ENCODE results near the gene ANXA2. TPM values are rescaled to one million over a fixed set of nuclear protein-coding genes. Genes with fewer than 3 reads are reported as not detected.
A peak's percentile ranks its signal among the peaks of the same experiment; 100 is the strongest.

ANXA2 gene
- total RNA-seq, 1 experiment from 2014 or later = 1,903 TPM

DNA sequence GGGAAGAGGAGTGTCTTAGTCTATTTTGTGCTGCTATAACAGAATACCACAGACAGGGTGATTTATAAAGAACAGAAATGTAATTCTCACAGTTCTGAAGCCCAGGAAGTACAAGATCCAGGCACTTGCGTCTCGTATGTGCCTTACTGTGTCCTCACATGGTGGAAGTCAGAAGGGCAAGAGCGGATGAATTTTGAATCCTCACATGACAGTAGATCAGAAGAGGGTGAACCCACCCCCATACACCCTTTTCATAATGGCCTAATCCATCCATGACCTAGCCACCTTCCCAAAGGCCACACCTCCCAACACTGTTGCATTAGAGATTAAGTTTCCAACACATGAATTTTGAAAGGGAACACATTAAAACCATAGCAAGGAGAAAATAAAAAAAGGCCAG, 18.7 kb upstream of the ANXA2 start:
- intact Hi-C loops (cut with micrococcal nuclease; ENCODE audit: unreplicated experiment) = no loop called here
- TF ChIP-seq TCF7L2 (IDR thresholded peaks at IDR 0.05; ENCODE audit: low read depth, low read length) (no peak), POLR2AphosphoS5 (IDR thresholded peaks at IDR 0.05; ENCODE audit: low read depth, low read length) (no peak), SIN3A (IDR thresholded peaks at IDR 0.05; ENCODE audit: borderline replicate concordance, insufficient read depth, low read depth, low read length) (no peak)
- TF ChIP-seq, protein P1, sequence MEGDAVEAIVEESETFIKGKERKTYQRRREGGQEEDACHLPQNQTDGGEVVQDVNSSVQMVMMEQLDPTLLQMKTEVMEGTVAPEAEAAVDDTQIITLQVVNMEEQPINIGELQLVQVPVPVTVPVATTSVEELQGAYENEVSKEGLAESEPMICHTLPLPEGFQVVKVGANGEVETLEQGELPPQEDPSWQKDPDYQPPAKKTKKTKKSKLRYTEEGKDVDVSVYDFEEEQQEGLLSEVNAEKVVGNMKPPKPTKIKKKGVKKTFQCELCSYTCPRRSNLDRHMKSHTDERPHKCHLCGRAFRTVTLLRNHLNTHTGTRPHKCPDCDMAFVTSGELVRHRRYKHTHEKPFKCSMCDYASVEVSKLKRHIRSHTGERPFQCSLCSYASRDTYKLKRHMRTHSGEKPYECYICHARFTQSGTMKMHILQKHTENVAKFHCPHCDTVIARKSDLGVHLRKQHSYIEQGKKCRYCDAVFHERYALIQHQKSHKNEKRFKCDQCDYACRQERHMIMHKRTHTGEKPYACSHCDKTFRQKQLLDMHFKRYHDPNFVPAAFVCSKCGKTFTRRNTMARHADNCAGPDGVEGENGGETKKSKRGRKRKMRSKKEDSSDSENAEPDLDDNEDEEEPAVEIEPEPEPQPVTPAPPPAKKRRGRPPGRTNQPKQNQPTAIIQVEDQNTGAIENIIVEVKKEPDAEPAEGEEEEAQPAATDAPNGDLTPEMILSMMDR (IDR thresholded peaks at IDR 0.05) = no peak
- TF ChIP-seq, protein P2, sequence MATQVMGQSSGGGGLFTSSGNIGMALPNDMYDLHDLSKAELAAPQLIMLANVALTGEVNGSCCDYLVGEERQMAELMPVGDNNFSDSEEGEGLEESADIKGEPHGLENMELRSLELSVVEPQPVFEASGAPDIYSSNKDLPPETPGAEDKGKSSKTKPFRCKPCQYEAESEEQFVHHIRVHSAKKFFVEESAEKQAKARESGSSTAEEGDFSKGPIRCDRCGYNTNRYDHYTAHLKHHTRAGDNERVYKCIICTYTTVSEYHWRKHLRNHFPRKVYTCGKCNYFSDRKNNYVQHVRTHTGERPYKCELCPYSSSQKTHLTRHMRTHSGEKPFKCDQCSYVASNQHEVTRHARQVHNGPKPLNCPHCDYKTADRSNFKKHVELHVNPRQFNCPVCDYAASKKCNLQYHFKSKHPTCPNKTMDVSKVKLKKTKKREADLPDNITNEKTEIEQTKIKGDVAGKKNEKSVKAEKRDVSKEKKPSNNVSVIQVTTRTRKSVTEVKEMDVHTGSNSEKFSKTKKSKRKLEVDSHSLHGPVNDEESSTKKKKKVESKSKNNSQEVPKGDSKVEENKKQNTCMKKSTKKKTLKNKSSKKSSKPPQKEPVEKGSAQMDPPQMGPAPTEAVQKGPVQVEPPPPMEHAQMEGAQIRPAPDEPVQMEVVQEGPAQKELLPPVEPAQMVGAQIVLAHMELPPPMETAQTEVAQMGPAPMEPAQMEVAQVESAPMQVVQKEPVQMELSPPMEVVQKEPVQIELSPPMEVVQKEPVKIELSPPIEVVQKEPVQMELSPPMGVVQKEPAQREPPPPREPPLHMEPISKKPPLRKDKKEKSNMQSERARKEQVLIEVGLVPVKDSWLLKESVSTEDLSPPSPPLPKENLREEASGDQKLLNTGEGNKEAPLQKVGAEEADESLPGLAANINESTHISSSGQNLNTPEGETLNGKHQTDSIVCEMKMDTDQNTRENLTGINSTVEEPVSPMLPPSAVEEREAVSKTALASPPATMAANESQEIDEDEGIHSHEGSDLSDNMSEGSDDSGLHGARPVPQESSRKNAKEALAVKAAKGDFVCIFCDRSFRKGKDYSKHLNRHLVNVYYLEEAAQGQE (IDR thresholded peaks at IDR 0.05; ENCODE audit: insufficient read depth in 1 of 2, low read depth in 2 of 2, low read length in 1 of 2) = no peak
- no TSS peak for BruUV-seq (replicated peaks)
- POLR2A ChIA-PET = no interaction called here
- Histone ChIP-seq H3K36me3 (ENCODE audit: control insufficient read depth, insufficient read depth, low read length) (no peaks in the 10 kb centered on the region), H3K4me3 (ENCODE audit: low read depth in 2 of 2, low read length in 2 of 2) (no peak overlapping the region), H3K27ac (ENCODE audit: low read length) (no peak overlapping the region), H3K27me3 (ENCODE audit: control insufficient read depth, insufficient read depth, low read length) (no peaks in the 10 kb centered on the region), H3K9me3 (ENCODE audit: control insufficient read depth, insufficient read depth, low read depth, low read length) (no peaks in the 10 kb centered on the region), H3K4me1 (ENCODE audit: control insufficient read depth, insufficient read depth, low read length) (peaks cover 14% of the 10 kb centered on the region)
- CTCF ChIA-PET = no interaction called here
- in situ Hi-C loops (cut with HindIII; ENCODE audit: low pct_unique_long_range_greater_than_20kb, low sequenced_read_pairs) = no loop called here
- no peak for ATAC-seq
- DNase-seq (ENCODE audit: low read depth, low spot score) = no peak

DNA sequence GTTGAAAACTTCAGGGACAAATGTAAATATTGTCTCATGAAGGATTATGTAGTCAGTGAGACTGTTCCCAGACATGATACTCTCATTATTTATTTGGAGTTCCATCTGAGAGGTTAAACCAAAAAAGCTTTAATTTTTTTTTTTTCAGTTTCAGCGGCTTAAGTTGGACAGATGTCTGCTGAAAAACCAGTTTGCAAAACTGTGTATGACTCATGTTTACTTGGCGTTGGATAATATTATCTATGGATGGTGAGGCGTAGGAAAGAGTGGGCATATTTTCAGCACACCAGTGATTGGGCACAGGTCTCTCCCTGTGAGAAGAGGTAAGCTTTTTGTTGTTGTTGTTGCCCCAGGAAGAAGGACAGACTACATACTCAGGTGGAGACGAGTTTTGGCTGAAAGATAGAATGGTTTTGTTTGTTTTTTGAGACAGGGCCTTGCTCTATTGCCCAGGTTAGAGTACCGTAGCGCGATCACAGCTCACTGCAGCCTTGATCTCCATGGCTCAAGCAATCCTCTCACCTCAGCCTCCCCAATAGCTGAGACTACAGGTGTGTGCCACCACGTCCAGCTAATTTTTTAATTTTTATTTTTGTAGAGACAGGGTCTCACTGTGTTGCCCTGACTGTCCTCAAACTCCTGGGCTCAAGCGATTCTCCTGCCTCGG, 16.4 kb upstream of the ANXA2 start:
- ATAC-seq (peak; percentile 74), DNase-seq (ENCODE audit: low read depth, low spot score) (no peak)
- no TSS peak for BruUV-seq (replicated peaks)
- Histone ChIP-seq H3K9me3 (ENCODE audit: control insufficient read depth, insufficient read depth, low read depth, low read length) (no peaks in the 10 kb centered on the region), H3K27ac (ENCODE audit: low read length) (peak overlapping the region; percentile 70), H3K4me1 (ENCODE audit: control insufficient read depth, insufficient read depth, low read length) (peaks cover 14% of the 10 kb centered on the region), H3K36me3 (ENCODE audit: control insufficient read depth, insufficient read depth, low read length) (no peaks in the 10 kb centered on the region), H3K27me3 (ENCODE audit: control insufficient read depth, insufficient read depth, low read length) (no peaks in the 10 kb centered on the region), H3K4me3 (ENCODE audit: low read depth in 2 of 2, low read length in 2 of 2) (no peak overlapping the region)
- ChIA-PET CTCF (interaction anchor here (0.7 kb wide), 1 partner anchor 1856 kb away, joined by 3 read pairs; no protein-coding TSS in a partner anchor), POLR2A (interaction anchor here (0.5 kb wide), 1 partner anchor 22 kb away, joined by 10 read pairs; no protein-coding TSS in a partner anchor)
- in situ Hi-C loops (cut with HindIII; ENCODE audit: low pct_unique_long_range_greater_than_20kb, low sequenced_read_pairs) = no loop called here
- intact Hi-C loops (cut with micrococcal nuclease; ENCODE audit: unreplicated experiment) = no loop called here
- TF ChIP-seq TCF7L2 (IDR thresholded peaks at IDR 0.05; ENCODE audit: low read depth, low read length) (no peak), SIN3A (IDR thresholded peaks at IDR 0.05; ENCODE audit: borderline replicate concordance, insufficient read depth, low read depth, low read length) (no peak), POLR2AphosphoS5 (IDR thresholded peaks at IDR 0.05; ENCODE audit: low read depth, low read length) (no peak)
- TF ChIP-seq, protein P1 (IDR thresholded peaks at IDR 0.05) = no peak
- TF ChIP-seq, protein P2 (IDR thresholded peaks at IDR 0.05; ENCODE audit: insufficient read depth in 1 of 2, low read depth in 2 of 2, low read length in 1 of 2) = no peak

Measured in Panc1 (cell line).